Glomerular endothelial cell (primary cell): Measurements from ENCODE around the gene BSN. TPM values are rescaled to one million over a fixed set of nuclear protein-coding genes. Genes with fewer than 3 reads are reported as not detected.
A peak's percentile ranks its signal among the peaks of the same experiment; 100 is the strongest.

Experiments
- DNase-seq: peaks from one replicate; pipeline ENCODE4 v3.0.0-alpha.2; 2011; ENCODE audit warnings: low read depth, low spot score; ENCODE audit errors: extremely low read depth
- total RNA-seq: library from RNA; depleted of rRNA; stranded (reverse); fragments of >200 nt; gene quantifications from 2 replicates; pipeline ENCODE4 v1.2.3, GENCODE V29; 2015

BSN gene
- 0.10 and 0.29 TPM in 2 replicates for total RNA-seq

- peak; percentile 20 for DNase-seq
Observed at GRCh38 chr3:49553692-49554632, at the start of gene BSN. BSN (plus strand) TSS chr3:49554477; CDS start chr3:49554603, 126 bp downstream.

DNA sequence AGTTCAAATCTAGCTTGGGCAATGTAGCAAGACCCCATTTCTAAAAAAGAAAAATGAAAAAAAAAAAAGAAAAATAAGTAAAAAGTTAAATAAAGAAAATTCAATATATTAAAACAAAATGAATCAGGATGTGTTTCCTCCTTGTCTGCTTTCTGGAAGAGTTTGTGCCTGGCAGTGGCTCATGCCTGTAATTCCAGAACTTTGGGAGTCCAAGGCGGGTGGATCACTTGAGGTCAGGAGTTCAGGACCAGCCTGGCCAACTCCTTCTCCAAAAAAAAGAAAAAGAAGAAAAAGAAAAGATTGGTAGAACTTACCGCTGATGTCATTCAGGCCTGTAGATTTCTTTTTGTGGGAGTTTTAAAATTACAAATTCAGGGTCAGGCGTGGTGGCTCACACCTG is 47.4 kb upstream of the BSN start:
- no peak for DNase-seq

- DNase-seq = no peak
Observed at GRCh38 chr3:49509028-49509561, 45.2 kb upstream of the BSN start.

DNA sequence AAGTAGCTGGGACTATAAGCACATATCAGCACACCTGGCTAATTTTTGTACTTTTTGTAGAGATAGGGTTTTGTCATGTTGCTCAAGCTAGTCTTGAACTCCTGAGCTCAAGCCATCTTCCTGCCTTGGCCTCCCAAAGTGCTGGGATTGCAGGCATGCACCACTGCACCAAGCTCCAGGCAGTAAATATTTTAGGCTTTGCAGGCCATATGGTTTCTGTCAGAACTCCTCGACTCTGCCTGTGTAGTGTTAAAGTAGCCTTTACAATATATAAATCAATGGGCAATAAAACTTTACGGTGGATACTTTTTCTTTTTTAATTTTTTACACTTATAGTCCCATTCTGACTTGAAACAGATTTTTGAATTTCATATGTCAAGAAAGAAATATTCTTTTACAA is 42.6 kb upstream of the BSN start:
- no peak for DNase-seq

GRCh38 chr3:49512781-49513355 is 41.4 kb upstream of the BSN start:
- DNase-seq = no peak

- DNase-seq = no peak
Observed at GRCh38 chr3:49513494-49514124, 40.7 kb upstream of the BSN start.

DNA sequence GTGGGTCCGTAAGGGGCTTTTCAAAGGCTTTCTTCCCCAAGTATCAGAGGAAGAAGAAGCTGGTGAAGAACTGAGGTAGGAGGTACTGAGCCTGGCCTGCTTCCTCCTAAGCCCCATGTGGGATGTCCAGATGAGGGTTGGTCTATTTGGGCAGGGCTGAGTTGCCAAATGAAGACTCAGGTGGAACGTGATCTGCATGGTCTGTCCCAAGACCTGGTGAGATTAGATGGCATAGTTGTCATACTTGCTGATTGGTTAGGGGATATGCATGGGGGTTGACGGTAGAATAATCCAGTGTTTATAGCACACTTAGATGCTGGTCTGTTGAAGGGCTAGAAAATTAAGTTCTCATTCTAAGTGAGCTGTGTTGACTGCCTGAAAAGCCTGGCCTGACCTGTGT is 36.3 kb upstream of the BSN start:
- no peak for DNase-seq

GRCh38 chr3:49518441-49518840 is 35.8 kb upstream of the BSN start:
- DNase-seq = no peak

DNA sequence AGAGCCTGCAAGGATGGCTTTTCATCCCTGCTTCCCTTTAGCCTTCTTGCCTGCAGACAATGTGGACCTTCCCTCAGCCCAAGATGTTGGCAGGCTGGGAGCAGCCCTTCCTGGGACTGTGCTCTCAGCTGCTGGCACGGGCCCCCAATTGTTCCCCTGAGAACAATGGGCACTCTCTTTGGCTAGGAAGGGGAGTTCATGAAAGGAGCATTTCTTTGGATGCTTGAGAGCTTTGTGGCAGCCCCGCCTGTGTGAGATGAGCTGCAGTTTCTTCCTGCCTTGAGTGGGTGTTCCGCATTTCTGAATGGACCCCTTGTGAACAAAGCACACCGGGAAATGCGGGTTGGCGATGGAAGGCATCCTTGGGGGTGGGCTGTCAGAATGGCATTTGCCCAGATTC is 35.0 kb upstream of the BSN start:
- no peak for DNase-seq

- no peak for DNase-seq
Observed at GRCh38 chr3:49519916-49520385, 34.3 kb upstream of the BSN start.

GRCh38 chr3:49523756-49524747 is 30.2 kb upstream of the BSN start:
- DNase-seq = no peak

DNA sequence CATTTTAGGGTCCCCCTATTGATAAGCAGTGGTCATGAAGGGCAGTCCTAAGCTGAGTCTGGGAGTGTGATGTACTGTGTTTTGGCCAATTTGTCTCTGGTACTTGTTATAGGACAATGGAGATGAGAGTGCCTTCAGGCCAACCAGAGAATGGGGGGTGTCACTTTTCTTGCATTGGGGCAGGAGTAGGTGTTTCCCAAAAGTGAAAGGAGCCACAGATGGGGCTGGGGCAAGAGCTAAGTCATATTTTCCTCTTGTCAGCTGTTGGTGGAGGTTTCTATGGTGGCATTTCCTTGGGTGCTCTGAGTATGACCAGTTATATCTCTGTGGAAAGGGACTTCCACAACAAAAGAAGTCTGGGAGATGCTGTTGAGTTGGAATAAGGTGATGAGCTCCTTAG is 24.7 kb upstream of the BSN start:
- no peak for DNase-seq

GRCh38 chr3:49530231-49530630 is 24.0 kb upstream of the BSN start:
- no peak for DNase-seq

DNA sequence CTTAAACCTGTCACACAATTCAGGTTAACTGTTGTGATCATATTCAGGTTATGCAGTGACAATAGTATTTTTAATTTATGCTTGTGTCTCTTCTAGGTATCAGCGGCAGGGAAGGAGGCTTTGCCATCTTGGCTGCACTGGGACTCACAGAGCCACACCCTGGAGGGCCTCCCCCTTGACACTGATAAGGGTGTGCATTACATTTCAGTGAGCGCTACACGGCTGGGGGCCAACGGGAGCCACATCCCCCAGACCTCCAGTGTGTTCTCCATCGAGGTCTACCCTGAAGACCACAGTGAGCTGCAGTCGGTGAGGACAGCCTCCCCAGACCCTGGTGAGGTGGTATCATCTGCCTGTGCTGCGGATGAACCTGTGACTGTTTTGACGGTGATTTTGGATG is 23.6 kb upstream of the BSN start:
- DNase-seq = no peak

GRCh38 chr3:49531218-49531617 is 23.1 kb upstream of the BSN start:
- DNase-seq = no peak

GRCh38 chr3:49531715-49532114 is 22.6 kb upstream of the BSN start:
- no peak for DNase-seq

- no peak for DNase-seq
Observed at GRCh38 chr3:49533031-49533430, 21.2 kb upstream of the BSN start.

GRCh38 chr3:49533786-49534519 is 20.3 kb upstream of the BSN start:
- no peak for DNase-seq

- DNase-seq = no peak
Observed at GRCh38 chr3:49534581-49535441, 19.5 kb upstream of the BSN start.
